ENCODE results near the gene PPM1K.

The PPM1K gene

DNA sequence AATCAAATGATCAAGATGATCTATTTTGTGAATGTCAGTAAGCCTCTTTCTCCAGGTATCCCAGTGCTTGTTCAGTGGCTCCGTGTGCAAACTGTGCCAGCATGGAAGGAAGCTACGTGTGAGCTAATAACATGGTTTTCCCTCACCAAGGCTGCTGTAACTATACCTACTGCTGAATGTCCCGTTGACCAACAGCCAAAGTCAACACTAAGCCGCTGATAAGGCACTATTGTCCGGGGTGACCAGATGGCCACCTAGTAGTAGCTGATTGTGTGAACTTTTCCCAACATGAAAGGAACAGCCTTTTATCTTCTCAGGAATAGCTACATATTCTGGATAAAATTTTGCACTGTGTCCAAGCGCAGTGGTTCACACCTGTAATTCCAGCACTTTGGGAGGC, 68.0 kb downstream of the PPM1K start:
- DNase-seq: no peak

GRCh38 chr4:88215351-88215750, 69.0 kb downstream of the PPM1K start:
- DNase-seq: no peak

- no peak for DNase-seq
Observed at GRCh38 chr4:88212253-88212561, 72.2 kb downstream of the PPM1K start.

DNA sequence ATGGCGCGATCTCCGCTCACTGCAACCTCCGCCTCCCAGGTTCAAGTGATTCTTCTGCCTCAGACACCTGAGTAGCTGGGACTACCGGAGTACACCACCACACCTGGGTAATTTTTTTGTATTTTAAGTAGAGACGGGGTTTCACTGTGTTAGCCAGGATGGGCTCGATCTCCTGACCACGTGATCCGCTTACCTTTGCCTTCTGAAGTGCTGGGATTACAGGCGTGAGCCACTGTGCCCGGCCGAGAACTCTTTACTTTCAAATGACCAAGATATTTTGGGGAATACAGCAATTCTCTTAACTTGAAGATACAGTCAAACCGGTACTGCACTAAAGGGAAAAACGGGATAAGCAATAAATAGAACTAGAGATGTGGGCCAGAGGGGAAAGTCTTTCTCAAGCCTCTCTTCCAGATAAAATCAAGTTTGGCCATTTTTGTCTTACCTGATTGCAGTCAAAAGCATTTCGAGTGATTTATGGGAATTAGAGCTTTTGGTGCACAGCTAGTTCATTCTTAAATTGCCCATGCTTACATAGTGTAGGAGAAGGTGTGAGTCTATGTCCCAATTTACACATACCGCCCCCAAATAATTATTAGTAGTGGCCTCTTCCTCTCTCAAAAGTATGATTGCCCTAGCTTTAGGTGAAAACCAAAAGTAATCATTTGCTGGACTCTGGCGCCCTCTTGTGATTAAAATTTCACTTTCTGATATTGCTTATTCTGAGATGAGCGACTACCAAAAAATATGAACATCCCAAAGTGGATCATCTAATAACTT, 72.7 kb downstream of the PPM1K start:
- DNase-seq: no peak

DNA sequence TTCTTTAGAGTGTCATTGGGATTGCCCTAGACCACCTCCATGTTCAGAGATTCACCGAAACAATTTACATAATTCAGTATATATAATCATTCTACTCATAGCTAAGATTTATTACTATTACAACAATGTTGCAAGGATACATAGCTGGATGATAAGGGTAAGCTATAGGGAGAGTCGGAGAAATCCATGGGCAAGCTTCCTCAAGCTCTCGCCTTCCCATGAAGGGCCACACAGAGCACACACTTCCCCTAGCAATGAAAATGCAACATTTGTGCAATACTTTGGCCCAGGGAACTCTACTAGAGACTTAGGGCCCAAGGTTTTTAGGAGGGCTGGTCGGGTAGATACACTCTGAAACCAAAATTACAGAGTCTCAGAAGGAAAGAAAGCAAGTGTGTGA, 76.2 kb downstream of the PPM1K start:
- DNase-seq: no peak

All from NCI-H187 treated with DMSO at 0.1 percent for 48 hours (cell line).